ENCODE measurements around the gene SMG5. TPM values are rescaled to one million over a fixed set of nuclear protein-coding genes. Genes with fewer than 3 reads are reported as not detected.
A peak's percentile ranks its signal among the peaks of the same experiment; 100 is the strongest.

Gene SMG5
- total RNA-seq, 1 experiment from 2014 or later = 117 TPM

GRCh38 chr1:156263288-156263655 lies 19.4 kb downstream of the SMG5 start:
- Histone ChIP-seq H3K36me3 (ENCODE audit: control insufficient read depth, insufficient read depth, low read length) (peaks cover 34% of the 10 kb centered on the region), H3K4me1 (ENCODE audit: control insufficient read depth, insufficient read depth, low read length) (peaks cover 10% of the 10 kb centered on the region), H3K4me3 (ENCODE audit: low read depth in 2 of 2, low read length in 2 of 2) (no peak overlapping the region), H3K27ac (ENCODE audit: low read length) (peak overlapping the region; percentile 12; the same call in 1 of the 2 replicates), H3K27me3 (ENCODE audit: control insufficient read depth, insufficient read depth, low read length) (no peaks in the 10 kb centered on the region), H3K9me3 (ENCODE audit: control insufficient read depth, insufficient read depth, low read depth, low read length) (no peaks in the 10 kb centered on the region)
- ChIA-PET POLR2A (no interaction called here), CTCF (interaction anchor here (1.0 kb wide), 1 partner anchor 11 kb away, joined by 3 read pairs; no protein-coding TSS in a partner anchor)
- intact Hi-C loops (cut with micrococcal nuclease; ENCODE audit: unreplicated experiment) (no loop called here), in situ Hi-C loops (cut with HindIII; ENCODE audit: low pct_unique_long_range_greater_than_20kb, low sequenced_read_pairs) (no loop called here)
- no peak for DNase-seq (ENCODE audit: low read depth, low spot score)
- TF ChIP-seq POLR2AphosphoS5 (IDR thresholded peaks at IDR 0.05; ENCODE audit: low read depth, low read length) (no peak), CTCF (IDR thresholded peaks at IDR 0.05) (no peak)
- peak; percentile 12 for ATAC-seq
- BruUV-seq (replicated peaks) = no TSS peak

- in situ Hi-C loops (cut with HindIII; ENCODE audit: low pct_unique_long_range_greater_than_20kb, low sequenced_read_pairs) (no loop called here), intact Hi-C loops (cut with micrococcal nuclease; ENCODE audit: unreplicated experiment) (no loop called here)
- CTCF ChIA-PET = no interaction called here
- POLR2A ChIA-PET = no interaction called here
- H3K4me3 ChIP-seq (ENCODE audit: low read depth in 2 of 2, low read length in 2 of 2) = no peak overlapping the region
- ATAC-seq (peak; percentile 80), DNase-seq (ENCODE audit: low read depth, low spot score) (peak; percentile 68)
- no TSS peak for BruUV-seq (replicated peaks)
- H3K27me3 ChIP-seq (ENCODE audit: control insufficient read depth, insufficient read depth, low read length) = no peaks in the 10 kb centered on the region
- TF ChIP-seq CTCF (IDR thresholded peaks at IDR 0.05) = no peak
- TF ChIP-seq REST (IDR thresholded peaks at IDR 0.05; ENCODE audit: insufficient read depth in 1 of 2, low read depth in 2 of 2, low read length in 1 of 2) = no peak
- no peak for TF ChIP-seq TCF7L2 (IDR thresholded peaks at IDR 0.05; ENCODE audit: low read depth, low read length)
- peaks cover 10% of the 10 kb centered on the region for H3K4me1 ChIP-seq (ENCODE audit: control insufficient read depth, insufficient read depth, low read length)
- H3K9me3 ChIP-seq (ENCODE audit: control insufficient read depth, insufficient read depth, low read depth, low read length) = no peaks in the 10 kb centered on the region
- H3K36me3 ChIP-seq (ENCODE audit: control insufficient read depth, insufficient read depth, low read length) = peaks cover 31% of the 10 kb centered on the region
- peak overlapping the region; percentile 12; the same call in 1 of the 2 replicates for H3K27ac ChIP-seq (ENCODE audit: low read length)
Measured at GRCh38 chr1:156262461-156263287, 20.0 kb downstream of the SMG5 start.
